ENCODE data around the gene ALG14. TPM values are rescaled to one million over a fixed set of nuclear protein-coding genes. Genes with fewer than 3 reads are reported as not detected.

ALG14 gene
- total RNA-seq, 1 donor from 2014 or later = 2.6 TPM

GRCh38 chr1:94976971-94977548 is 95.7 kb downstream of the ALG14 start:
- TF ChIP-seq CTCF (IDR thresholded peaks at IDR 0.05; ENCODE audit: borderline replicate concordance) = no peak
- no peak overlapping the region for H3K4me3 ChIP-seq
- intact Hi-C loops (cut with micrococcal nuclease) = no loop called here
- no peaks in the 10 kb centered on the region for H3K9me3 ChIP-seq (replicated peaks)
- no peak for DNase-seq
- H3K27me3 ChIP-seq (ENCODE audit: low read depth) = no peaks in the 10 kb centered on the region
- peaks cover 49% of the 10 kb centered on the region for H3K4me1 ChIP-seq
- H3K27ac ChIP-seq (replicated peaks) = no peak overlapping the region
- no peaks in the 10 kb centered on the region for H3K36me3 ChIP-seq

- Histone ChIP-seq H3K27ac (replicated peaks) (peak overlapping the region; percentile 75), H3K4me3 (no peak overlapping the region), H3K27me3 (ENCODE audit: low read depth) (no peaks in the 10 kb centered on the region), H3K9me3 (replicated peaks) (no peaks in the 10 kb centered on the region), H3K4me1 (peaks cover 44% of the 10 kb centered on the region), H3K36me3 (no peaks in the 10 kb centered on the region)
- no peak for DNase-seq
- TF ChIP-seq CTCF (IDR thresholded peaks at IDR 0.05; ENCODE audit: borderline replicate concordance) = no peak
- intact Hi-C loops (cut with micrococcal nuclease) = no loop called here
These were observed 97.9 kb downstream of the ALG14 start for GRCh38 chr1:94974824-94975223.

GRCh38 chr1:94974241-94974640 is 98.5 kb downstream of the ALG14 start:
- Histone ChIP-seq H3K4me1 (peaks cover 38% of the 10 kb centered on the region), H3K36me3 (no peaks in the 10 kb centered on the region), H3K4me3 (no peak overlapping the region), H3K9me3 (replicated peaks) (no peaks in the 10 kb centered on the region), H3K27me3 (ENCODE audit: low read depth) (no peaks in the 10 kb centered on the region), H3K27ac (replicated peaks) (peak overlapping the region; percentile 75)
- intact Hi-C loops (cut with micrococcal nuclease) = no loop called here
- DNase-seq = no peak
- TF ChIP-seq CTCF (IDR thresholded peaks at IDR 0.05; ENCODE audit: borderline replicate concordance) = no peak

- no peak for DNase-seq
- Histone ChIP-seq H3K27me3 (ENCODE audit: low read depth) (no peaks in the 10 kb centered on the region), H3K27ac (replicated peaks) (peak overlapping the region; percentile 75), H3K36me3 (no peaks in the 10 kb centered on the region), H3K4me3 (no peak overlapping the region), H3K4me1 (peaks cover 36% of the 10 kb centered on the region), H3K9me3 (replicated peaks) (no peaks in the 10 kb centered on the region)
- no peak for TF ChIP-seq CTCF (IDR thresholded peaks at IDR 0.05; ENCODE audit: borderline replicate concordance)
- intact Hi-C loops (cut with micrococcal nuclease) = no loop called here
These were observed 99.3 kb downstream of the ALG14 start for GRCh38 chr1:94973309-94973922.

- TF ChIP-seq CTCF (IDR thresholded peaks at IDR 0.05; ENCODE audit: borderline replicate concordance) = no peak
- no peak for DNase-seq
- no peak overlapping the region for H3K4me3 ChIP-seq
- H3K36me3 ChIP-seq = no peaks in the 10 kb centered on the region
- peak overlapping the region; percentile 75 for H3K27ac ChIP-seq (replicated peaks)
- no peaks in the 10 kb centered on the region for H3K9me3 ChIP-seq (replicated peaks)
- peaks cover 36% of the 10 kb centered on the region for H3K4me1 ChIP-seq
- intact Hi-C loops (cut with micrococcal nuclease) = no loop called here
- H3K27me3 ChIP-seq (ENCODE audit: low read depth) = no peaks in the 10 kb centered on the region
These were observed 101.2 kb downstream of the ALG14 start for GRCh38 chr1:94971491-94971924.
